ENCODE measurements around the gene C5orf22. TPM values are rescaled to one million over a fixed set of nuclear protein-coding genes. Genes with fewer than 3 reads are reported as not detected.
A peak's percentile ranks its signal among the peaks of the same experiment; 100 is the strongest.

Gene C5orf22
- total and polyA plus RNA-seq, 8 donors: 21.3 to 30.9 (median 27.4) TPM

- H3K4me3 ChIP-seq: peak overlapping the region; percentile 78 to 85
- TF ChIP-seq CTCF (IDR thresholded peaks at IDR 0.05): no peak
- no peaks in the 10 kb centered on the region for H3K9me3 ChIP-seq
- DNase-seq: no peak
- no peak for ATAC-seq
- H3K36me3 ChIP-seq: peaks cover 0 to 49% of the 10 kb centered on the region in 2 donors
- intact Hi-C loops (cut with DNase I): no loop called here
- H3K27me3 ChIP-seq: no peaks in the 10 kb centered on the region
- H3K27ac ChIP-seq: no peak overlapping the region
- H3K4me1 ChIP-seq: peaks cover 12 to 45% of the 10 kb centered on the region in 2 donors
These were observed 1.4 kb upstream of the C5orf22 start for GRCh38 chr5:31530541-31531265.

GRCh38 chr5:31531543-31531887, 586 bp upstream of the C5orf22 start:
- Histone ChIP-seq H3K36me3 (peaks cover 0 to 49% of the 10 kb centered on the region in 2 donors), H3K27me3 (no peaks in the 10 kb centered on the region), H3K4me3 (peak overlapping the region; percentile 78 to 85), H3K4me1 (peaks cover 12 to 45% of the 10 kb centered on the region in 2 donors), H3K27ac (peak overlapping the region; percentile 78 to 81), H3K9me3 (no peaks in the 10 kb centered on the region)
- intact Hi-C loops (cut with DNase I): no loop called here
- ATAC-seq: peak; percentile 57
- TF ChIP-seq CTCF (IDR thresholded peaks at IDR 0.05): no peak
- peak in 2 of 4 donors; percentile 15 to 83 for DNase-seq

GRCh38 chr5:31534527-31535046, 2.5 kb downstream of the C5orf22 start:
- Histone ChIP-seq H3K27ac (no peak overlapping the region), H3K4me3 (no peak overlapping the region), H3K27me3 (no peaks in the 10 kb centered on the region), H3K9me3 (no peaks in the 10 kb centered on the region), H3K36me3 (peaks cover 0 to 45% of the 10 kb centered on the region in 2 donors), H3K4me1 (peaks cover 12 to 50% of the 10 kb centered on the region in 2 donors)
- DNase-seq (no peak), ATAC-seq (no peak)
- intact Hi-C loops (cut with DNase I): no loop called here
- no peak for TF ChIP-seq CTCF (IDR thresholded peaks at IDR 0.05)

- Histone ChIP-seq H3K4me3 (no peak overlapping the region), H3K36me3 (peaks cover 0 to 66% of the 10 kb centered on the region in 2 donors), H3K4me1 (peaks cover 6 to 31% of the 10 kb centered on the region in 2 donors), H3K27me3 (no peaks in the 10 kb centered on the region), H3K27ac (no peak overlapping the region), H3K9me3 (no peaks in the 10 kb centered on the region)
- ATAC-seq (no peak), DNase-seq (no peak)
- intact Hi-C loops (cut with DNase I): no loop called here
- TF ChIP-seq CTCF (IDR thresholded peaks at IDR 0.05): no peak
These were observed 4.8 kb downstream of the C5orf22 start for GRCh38 chr5:31536873-31537272.

GRCh38 chr5:31537349-31537748, 5.2 kb downstream of the C5orf22 start:
- Histone ChIP-seq H3K4me1 (peaks cover 6 to 31% of the 10 kb centered on the region in 2 donors), H3K4me3 (no peak overlapping the region), H3K27ac (no peak overlapping the region), H3K9me3 (no peaks in the 10 kb centered on the region), H3K36me3 (peaks cover 0 to 70% of the 10 kb centered on the region in 2 donors), H3K27me3 (no peaks in the 10 kb centered on the region)
- ATAC-seq: peak; percentile 69
- TF ChIP-seq CTCF (IDR thresholded peaks at IDR 0.05): no peak
- DNase-seq: no peak
- intact Hi-C loops (cut with DNase I): no loop called here
